ENCODE measurements around the gene SMIM45.

Gene SMIM45

DNA sequence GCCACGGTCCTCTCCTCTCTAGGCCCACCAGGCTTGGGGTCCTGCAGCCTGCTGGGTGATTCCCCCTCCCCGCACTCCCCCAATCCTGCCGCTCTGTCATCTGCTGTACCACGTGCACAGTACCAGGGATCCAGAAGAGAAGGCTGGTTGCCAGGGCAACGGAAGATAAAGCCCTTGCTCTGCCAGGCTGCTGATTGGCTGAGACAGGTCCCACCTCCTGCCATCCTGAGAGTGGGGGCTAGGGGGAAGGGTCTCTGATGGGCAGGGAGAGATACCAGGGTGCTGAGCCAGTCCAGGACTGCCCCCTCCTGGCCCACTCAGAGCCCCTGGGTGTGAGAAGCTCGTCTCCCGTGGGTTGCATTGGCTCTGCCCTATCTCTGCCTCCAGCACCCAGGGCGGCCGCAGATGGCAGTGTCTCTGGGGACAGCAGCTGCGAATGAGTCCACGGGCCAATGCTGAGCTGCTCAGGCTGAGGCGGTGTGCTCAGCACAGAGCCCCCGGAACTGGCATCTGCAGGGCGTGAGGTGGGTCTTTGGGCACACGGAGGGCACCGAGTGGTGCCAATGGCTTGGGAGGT lies at the start of gene SMIM45:
Gene SMIM45, plus strand, starts transcription at position 253 of the 577 bp plus-strand sequence.
- no TSS peak for BruUV-seq (replicated peaks)
- no peak within 1 kb of the TSS for H3K9ac ChIP-seq (ENCODE audit: control insufficient read depth, insufficient read depth, low read length)
- H3K9me3 ChIP-seq (replicated peaks; ENCODE audit: control insufficient read depth, insufficient read depth, low read length) = no peaks in the 10 kb centered on the region
- H3K79me2 ChIP-seq (ENCODE audit: control insufficient read depth, insufficient read depth, low read length) = peaks cover 8% of the 10 kb centered on the region
- ChIA-PET RAD21 (ENCODE audit: unreplicated experiment) (interaction anchor here (0.8 to 7.9 kb wide), 7 partner anchors 8 to 255 kb away, joined by 3 to 115 read pairs (median 5); partner anchors contain the start of genes NDUFA6 and TNFRSF13C), CTCF (interaction anchor here (0.7 to 4.2 kb wide), 14 partner anchors 8 to 254 kb away, joined by 3 to 27 read pairs (median 5); partner anchors contain the start of genes MEI1 and WBP2NL), POLR2A (interaction anchor here (0.7 to 8.3 kb wide), 3 partner anchors 15 to 485 kb away, joined by 3 to 145 read pairs (median 3); no protein-coding TSS in a partner anchor), SMC1A (ENCODE audit: uncharacterized antibody, unreplicated experiment) (interaction anchor here (0.5 to 4.3 kb wide), 7 partner anchors 8 to 253 kb away, joined by 3 to 31 read pairs (median 4); partner anchors contain the start of genes MEI1 and TNFRSF13C)
- no peak within 1 kb of the TSS for H2AFZ ChIP-seq (ENCODE audit: control insufficient read depth, low read depth, low read length)
- 10% methylated on average over 16 of the region's 16 CpGs for WGBS (ENCODE audit: insufficient coverage, insufficient replicate concordance, low lambda C conversion rate, missing lambda C conversion rate)
- DNase-seq (ENCODE audit: low read depth, low spot score) (no peak), ATAC-seq (peak; percentile 35), FAIRE-seq (no peak)
- no peaks in the 10 kb centered on the region for H3K36me3 ChIP-seq (ENCODE audit: control insufficient read depth in 2 of 2, insufficient read depth in 2 of 2, low read length in 1 of 2)
- intact Hi-C loops (cut with micrococcal nuclease; ENCODE audit: unreplicated experiment) (loop anchor here (5.0 kb wide), 1 partner anchor 160 kb away; no protein-coding TSS in a partner anchor), in situ Hi-C loops (cut with MboI) (no loop called here)
- no peak within 1 kb of the TSS for H3K4me3 ChIP-seq
- peaks cover 41% of the 10 kb centered on the region for H3K4me1 ChIP-seq (ENCODE audit: control insufficient read depth, insufficient read depth, low read length)
- no peaks in the 10 kb centered on the region for H4K20me1 ChIP-seq (ENCODE audit: control insufficient read depth, insufficient read depth)
- no peak within 1 kb of the TSS for H3K27ac ChIP-seq (ENCODE audit: control insufficient read depth, insufficient read depth)
- no peaks in the 10 kb centered on the region for H3K27me3 ChIP-seq (replicated peaks in 1 of 2; ENCODE audit: control insufficient read depth in 2 of 2, insufficient read depth in 2 of 2, low read length in 1 of 2)
- H3K4me2 ChIP-seq (ENCODE audit: control insufficient read depth, insufficient read depth) = no peak within 1 kb of the TSS
- TF ChIP-seq MEF2B (IDR thresholded peaks at IDR 0.05; ENCODE audit: partially characterized antibody, poor library complexity, severe bottlenecking) (peak; percentile 87), STAT1 (conservative IDR thresholded peaks at IDR 0.05) (no peak), RCOR1 (conservative IDR thresholded peaks at IDR 0.05; ENCODE audit: low read depth, low read length) (no peak), GABPA (IDR thresholded peaks at IDR 0.05; ENCODE audit: low read depth) (no peak), STAT3 (IDR thresholded peaks at IDR 0.05; ENCODE audit: low read depth, low read length) (no peak), SRF (IDR thresholded peaks at IDR 0.05; ENCODE audit: low read depth in 2 of 2, low read length in 2 of 2) (0 out of 4 replicates have a peak, but pooled peaks of 1 of the 2 experiments have one; percentile 11), RAD51 (IDR thresholded peaks at IDR 0.05) (peak; percentile 41; the same call in 1 of the 2 replicates), ZNF217 (IDR thresholded peaks at IDR 0.05) (no peak), NFYB (IDR thresholded peaks at IDR 0.05; ENCODE audit: insufficient read depth, low read depth, low read length) (peak; percentile 47; the same call in 1 of the 2 replicates), SREBF2 (IDR thresholded peaks at IDR 0.05; ENCODE audit: low read length) (no peak), GATAD2B (conservative IDR thresholded peaks at IDR 0.05; ENCODE audit: low read depth) (peak; percentile 48; the same call in 1 of the 2 replicates), JUNB (IDR thresholded peaks at IDR 0.05) (no peak)
- TF ChIP-seq, protein P1, sequence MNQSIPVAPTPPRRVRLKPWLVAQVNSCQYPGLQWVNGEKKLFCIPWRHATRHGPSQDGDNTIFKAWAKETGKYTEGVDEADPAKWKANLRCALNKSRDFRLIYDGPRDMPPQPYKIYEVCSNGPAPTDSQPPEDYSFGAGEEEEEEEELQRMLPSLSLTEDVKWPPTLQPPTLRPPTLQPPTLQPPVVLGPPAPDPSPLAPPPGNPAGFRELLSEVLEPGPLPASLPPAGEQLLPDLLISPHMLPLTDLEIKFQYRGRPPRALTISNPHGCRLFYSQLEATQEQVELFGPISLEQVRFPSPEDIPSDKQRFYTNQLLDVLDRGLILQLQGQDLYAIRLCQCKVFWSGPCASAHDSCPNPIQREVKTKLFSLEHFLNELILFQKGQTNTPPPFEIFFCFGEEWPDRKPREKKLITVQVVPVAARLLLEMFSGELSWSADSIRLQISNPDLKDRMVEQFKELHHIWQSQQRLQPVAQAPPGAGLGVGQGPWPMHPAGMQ (IDR thresholded peaks at IDR 0.05; ENCODE audit: borderline replicate concordance) = no peak
- TF ChIP-seq, protein P2, sequence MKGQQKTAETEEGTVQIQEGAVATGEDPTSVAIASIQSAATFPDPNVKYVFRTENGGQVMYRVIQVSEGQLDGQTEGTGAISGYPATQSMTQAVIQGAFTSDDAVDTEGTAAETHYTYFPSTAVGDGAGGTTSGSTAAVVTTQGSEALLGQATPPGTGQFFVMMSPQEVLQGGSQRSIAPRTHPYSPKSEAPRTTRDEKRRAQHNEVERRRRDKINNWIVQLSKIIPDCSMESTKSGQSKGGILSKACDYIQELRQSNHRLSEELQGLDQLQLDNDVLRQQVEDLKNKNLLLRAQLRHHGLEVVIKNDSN (IDR thresholded peaks at IDR 0.05; ENCODE audit: borderline replicate concordance, extremely low read length, insufficient read depth, low read depth, low read length) = no peak
- TF ChIP-seq, protein P3, sequence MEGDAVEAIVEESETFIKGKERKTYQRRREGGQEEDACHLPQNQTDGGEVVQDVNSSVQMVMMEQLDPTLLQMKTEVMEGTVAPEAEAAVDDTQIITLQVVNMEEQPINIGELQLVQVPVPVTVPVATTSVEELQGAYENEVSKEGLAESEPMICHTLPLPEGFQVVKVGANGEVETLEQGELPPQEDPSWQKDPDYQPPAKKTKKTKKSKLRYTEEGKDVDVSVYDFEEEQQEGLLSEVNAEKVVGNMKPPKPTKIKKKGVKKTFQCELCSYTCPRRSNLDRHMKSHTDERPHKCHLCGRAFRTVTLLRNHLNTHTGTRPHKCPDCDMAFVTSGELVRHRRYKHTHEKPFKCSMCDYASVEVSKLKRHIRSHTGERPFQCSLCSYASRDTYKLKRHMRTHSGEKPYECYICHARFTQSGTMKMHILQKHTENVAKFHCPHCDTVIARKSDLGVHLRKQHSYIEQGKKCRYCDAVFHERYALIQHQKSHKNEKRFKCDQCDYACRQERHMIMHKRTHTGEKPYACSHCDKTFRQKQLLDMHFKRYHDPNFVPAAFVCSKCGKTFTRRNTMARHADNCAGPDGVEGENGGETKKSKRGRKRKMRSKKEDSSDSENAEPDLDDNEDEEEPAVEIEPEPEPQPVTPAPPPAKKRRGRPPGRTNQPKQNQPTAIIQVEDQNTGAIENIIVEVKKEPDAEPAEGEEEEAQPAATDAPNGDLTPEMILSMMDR (IDR thresholded peaks at IDR 0.05 in 2 of 3, conservative IDR thresholded peaks at IDR 0.05 in 1 of 3; ENCODE audit: control insufficient read depth in 2 of 3, extremely low read depth in 1 of 3, insufficient read depth in 1 of 3, low read depth in 3 of 3, low read length in 3 of 3) = peak in 1 of 3 experiments; percentile 19; a peak in 2 of 6 replicates
- TF ChIP-seq, protein P4, sequence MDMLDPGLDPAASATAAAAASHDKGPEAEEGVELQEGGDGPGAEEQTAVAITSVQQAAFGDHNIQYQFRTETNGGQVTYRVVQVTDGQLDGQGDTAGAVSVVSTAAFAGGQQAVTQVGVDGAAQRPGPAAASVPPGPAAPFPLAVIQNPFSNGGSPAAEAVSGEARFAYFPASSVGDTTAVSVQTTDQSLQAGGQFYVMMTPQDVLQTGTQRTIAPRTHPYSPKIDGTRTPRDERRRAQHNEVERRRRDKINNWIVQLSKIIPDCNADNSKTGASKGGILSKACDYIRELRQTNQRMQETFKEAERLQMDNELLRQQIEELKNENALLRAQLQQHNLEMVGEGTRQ (IDR thresholded peaks at IDR 0.05; ENCODE audit: borderline replicate concordance, low read depth, low read length) = no peak
- TF ChIP-seq, protein P5, sequence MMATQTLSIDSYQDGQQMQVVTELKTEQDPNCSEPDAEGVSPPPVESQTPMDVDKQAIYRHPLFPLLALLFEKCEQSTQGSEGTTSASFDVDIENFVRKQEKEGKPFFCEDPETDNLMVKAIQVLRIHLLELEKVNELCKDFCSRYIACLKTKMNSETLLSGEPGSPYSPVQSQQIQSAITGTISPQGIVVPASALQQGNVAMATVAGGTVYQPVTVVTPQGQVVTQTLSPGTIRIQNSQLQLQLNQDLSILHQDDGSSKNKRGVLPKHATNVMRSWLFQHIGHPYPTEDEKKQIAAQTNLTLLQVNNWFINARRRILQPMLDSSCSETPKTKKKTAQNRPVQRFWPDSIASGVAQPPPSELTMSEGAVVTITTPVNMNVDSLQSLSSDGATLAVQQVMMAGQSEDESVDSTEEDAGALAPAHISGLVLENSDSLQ (IDR thresholded peaks at IDR 0.05) = 0 out of 2 replicates have a peak, but pooled peaks have one; percentile 18
